ENCODE data around the gene METTL17. TPM values are rescaled to one million over a fixed set of nuclear protein-coding genes. Genes with fewer than 3 reads are reported as not detected.

Gene METTL17
- total and polyA plus RNA-seq, 2 of the 8 experiments (the other 6 are each of a cell fraction or from before 2014, with no cell fraction given), result 73.8 to 138 TPM

GRCh38 chr14:21037156-21037555 is 47.4 kb downstream of the METTL17 start:
- H3K9me3 ChIP-seq (ENCODE audit: insufficient read depth in 2 of 2, low read depth in 1 of 2, low read length in 1 of 2), result no peaks in the 10 kb centered on the region
- no peak overlapping the region for H4K8ac ChIP-seq (ENCODE audit: extremely low read depth, insufficient read depth, low read length)
- H3K14ac ChIP-seq (ENCODE audit: insufficient read length), result no peak overlapping the region
- no peak overlapping the region for H3K23ac ChIP-seq (ENCODE audit: insufficient read length)
- H3K79me1 ChIP-seq (ENCODE audit: low read depth, low read length), result no peaks in the 10 kb centered on the region
- no peak overlapping the region for H3K27ac ChIP-seq (ENCODE audit: low read depth, low read length)
- peaks cover 8 to 11% (median 10%) of the 10 kb centered on the region in 4 experiments; a peak in 6 of 7 replicates for H3K4me1 ChIP-seq (replicated peaks in 1 of 4; ENCODE audit: control insufficient read depth in 3 of 4, insufficient read depth in 4 of 4, low read length in 3 of 4)
- ChIA-PET POLR2A (ENCODE audit: partially characterized antibody) (no interaction called here), CTCF (ENCODE audit: partially characterized antibody) (interaction anchor here (1.2 to 8.8 kb wide), 3 partner anchors 14 to 66 kb away, joined by 7 to 152 read pairs (median 8); no protein-coding TSS in a partner anchor)
- H3K36me3 ChIP-seq (ENCODE audit: control insufficient read depth in 2 of 4, insufficient read depth in 4 of 4, low read length in 3 of 4), result no peaks in the 10 kb centered on the region
- no peaks in the 10 kb centered on the region for H4K20me1 ChIP-seq (replicated peaks in 1 of 2; ENCODE audit: control insufficient read depth in 1 of 2, insufficient read depth in 2 of 2, low read length in 2 of 2)
- H3K23me2 ChIP-seq (ENCODE audit: low read depth, low read length), result peaks cover 2% of the 10 kb centered on the region; the same call in 1 of the 2 replicates
- no peaks in the 10 kb centered on the region for H3K27me3 ChIP-seq (replicated peaks in 1 of 4; ENCODE audit: control insufficient read depth in 3 of 4, extremely low read depth in 1 of 4, insufficient read depth in 3 of 4, low read length in 3 of 4)
- H2BK12ac ChIP-seq (ENCODE audit: low read depth, low read length), result no peak overlapping the region
- no peaks in the 10 kb centered on the region for H3K79me2 ChIP-seq (ENCODE audit: control insufficient read depth in 1 of 2, insufficient read depth in 2 of 2, low read length in 2 of 2)
- no peak overlapping the region for H2BK5ac ChIP-seq (ENCODE audit: low read depth, low read length)
- 86% methylated on average over 3 of the region's 3 CpGs; no CpG with 5 or more reads in 1 of the 2 experiments for whole genome bisulfite sequencing, 2 experiments (ENCODE audit: extremely low coverage in 1 of 2, insufficient coverage in 1 of 2, insufficient read length in 1 of 2, insufficient replicate concordance in 2 of 2, low coverage in 1 of 2, low lambda C conversion rate in 2 of 2, missing lambda C conversion rate in 1 of 2)
- H3K4ac ChIP-seq (replicated peaks; ENCODE audit: insufficient read length, low read depth, low read length), result no peak overlapping the region
- no peak overlapping the region for H3K4me2 ChIP-seq (ENCODE audit: insufficient read depth in 1 of 2, low read depth in 2 of 2, low read length in 2 of 2)
- no peak for FAIRE-seq
- no peak overlapping the region for H2BK120ac ChIP-seq (replicated peaks; ENCODE audit: low read depth, low read length)
- no peak overlapping the region for H2AFZ ChIP-seq (ENCODE audit: low read length)
- no peak for DNase-seq (ENCODE audit: low read depth in 1 of 2, low spot score in 2 of 2)
- no peak overlapping the region for H2AK5ac ChIP-seq (ENCODE audit: low read depth, low read length)
- no peak overlapping the region for H3K56ac ChIP-seq (replicated peaks; ENCODE audit: insufficient read length, low read depth, low read length)
- no peak overlapping the region for H2BK15ac ChIP-seq (ENCODE audit: low read length)
- no peak overlapping the region for H4K5ac ChIP-seq (ENCODE audit: insufficient read length, low read depth, low read length)
- H3K18ac ChIP-seq (ENCODE audit: extremely low read depth, low read length), result no peak overlapping the region
- no peak overlapping the region for H3K9ac ChIP-seq (replicated peaks in 1 of 4; ENCODE audit: extremely low read depth in 1 of 4, low read depth in 3 of 4, low read length in 3 of 4)
- no peak overlapping the region for H2BK20ac ChIP-seq (ENCODE audit: low read length)
- H4K91ac ChIP-seq (replicated peaks; ENCODE audit: insufficient read length, low read length), result no peak overlapping the region
- H3K4me3 ChIP-seq (ENCODE audit: extremely low read depth in 1 of 4, insufficient read depth in 2 of 4, low read depth in 3 of 4, low read length in 4 of 4), result no peak overlapping the region
- TF ChIP-seq TAF7 (optimal IDR thresholded peaks at IDR 0.05; ENCODE audit: borderline replicate concordance, low read depth, low read length), result no peak
- no peak for TF ChIP-seq CREB1 (IDR thresholded peaks at IDR 0.05)
- TF ChIP-seq CEBPB (IDR thresholded peaks at IDR 0.05; ENCODE audit: low read depth, low read length), result no peak
- no peak for TF ChIP-seq CHD1 (IDR thresholded peaks at IDR 0.05; ENCODE audit: low read depth, low read length)
- TF ChIP-seq JUND (IDR thresholded peaks at IDR 0.05; ENCODE audit: low read length), result no peak
- TF ChIP-seq KDM5A (IDR thresholded peaks at IDR 0.05; ENCODE audit: low read length), result no peak
- no peak for TF ChIP-seq ASH2L (IDR thresholded peaks at IDR 0.05; ENCODE audit: low read length)
- no peak for TF ChIP-seq EP300 (IDR thresholded peaks at IDR 0.05; ENCODE audit: borderline replicate concordance in 1 of 2, low read depth in 2 of 2, low read length in 2 of 2)
- TF ChIP-seq RNF2 (IDR thresholded peaks at IDR 0.05; ENCODE audit: borderline replicate concordance, low read depth, low read length, missing control alignments, poor library complexity, severe bottlenecking), result no peak
- TF ChIP-seq CTBP2 (IDR thresholded peaks at IDR 0.05; ENCODE audit: borderline replicate concordance, insufficient read depth, insufficient read length, low read length), result no peak
- TF ChIP-seq EGR1 (IDR thresholded peaks at IDR 0.05; ENCODE audit: borderline replicate concordance, low read depth, low read length), result no peak
- no peak for TF ChIP-seq USF2 (IDR thresholded peaks at IDR 0.05; ENCODE audit: low read length)
- TF ChIP-seq, protein P1, sequence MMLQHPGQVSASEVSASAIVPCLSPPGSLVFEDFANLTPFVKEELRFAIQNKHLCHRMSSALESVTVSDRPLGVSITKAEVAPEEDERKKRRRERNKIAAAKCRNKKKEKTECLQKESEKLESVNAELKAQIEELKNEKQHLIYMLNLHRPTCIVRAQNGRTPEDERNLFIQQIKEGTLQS (IDR thresholded peaks at IDR 0.05; ENCODE audit: insufficient read depth, low read depth, low read length), result no peak
